ENCODE data around the gene ANO7.

Gene ANO7

DNA sequence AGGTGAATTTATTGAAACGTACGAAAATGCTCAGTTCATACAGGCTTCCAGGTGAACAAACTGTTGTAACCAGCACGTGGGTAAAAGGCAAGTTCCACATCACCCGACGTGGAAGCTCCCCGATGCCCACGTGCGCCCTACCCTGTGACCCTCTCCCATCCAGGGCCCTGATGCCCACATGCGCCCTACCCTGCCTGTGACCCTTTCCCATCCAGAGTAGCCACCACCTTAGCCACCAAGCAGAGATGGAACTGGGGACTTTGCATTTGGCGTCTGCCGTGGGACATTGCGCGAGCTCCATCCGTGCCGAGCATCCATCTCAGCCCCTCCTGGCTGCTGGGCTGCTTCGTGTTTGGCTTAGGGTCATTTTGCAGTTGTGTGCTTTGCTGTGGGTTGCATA is 37.5 kb downstream of the ANO7 start:
- DNase-seq (ENCODE audit: low read depth in 1 of 2, low spot score in 1 of 2): no peak

DNA sequence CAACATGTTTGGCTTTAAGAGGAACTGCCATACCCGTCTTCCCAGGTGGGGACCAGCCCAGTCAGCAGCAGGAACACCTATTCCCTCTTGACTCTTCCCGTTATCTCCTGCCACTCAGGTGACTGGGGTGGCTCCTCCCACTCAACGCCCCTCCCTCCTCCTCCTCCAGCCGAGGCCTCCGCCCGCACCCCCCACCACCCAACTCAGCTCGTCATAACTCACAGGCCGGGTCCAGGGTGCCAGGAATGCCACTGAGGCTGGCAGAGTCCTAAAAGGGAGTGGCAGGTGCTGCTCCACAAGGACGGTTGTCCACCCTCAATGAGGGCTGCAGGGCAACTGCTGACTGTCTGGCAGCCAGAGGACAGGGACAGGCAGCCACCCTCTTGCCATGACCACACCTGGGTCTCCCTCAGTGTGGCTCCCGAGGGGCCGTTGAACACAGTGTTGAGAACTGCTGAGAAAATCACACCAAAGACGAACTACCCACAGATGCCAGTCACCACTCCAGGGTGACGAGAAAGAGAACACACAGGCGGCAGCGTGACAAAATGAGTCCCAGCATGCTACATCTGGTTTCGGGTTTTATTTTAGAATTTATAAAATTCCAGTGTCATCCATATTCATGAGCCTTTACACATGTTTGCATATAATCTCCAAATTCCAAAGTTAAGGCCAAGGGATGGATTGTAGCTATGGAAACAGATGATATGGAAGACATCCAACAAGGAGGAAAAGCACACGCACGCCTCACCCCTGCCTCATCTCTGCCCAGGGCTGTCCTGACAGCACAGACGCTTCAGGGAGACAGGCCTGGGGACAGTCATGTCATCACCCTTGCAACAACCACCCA is 38.5 kb downstream of the ANO7 start:
- DNase-seq (ENCODE audit: low read depth in 1 of 2, low spot score in 1 of 2): no peak

DNA sequence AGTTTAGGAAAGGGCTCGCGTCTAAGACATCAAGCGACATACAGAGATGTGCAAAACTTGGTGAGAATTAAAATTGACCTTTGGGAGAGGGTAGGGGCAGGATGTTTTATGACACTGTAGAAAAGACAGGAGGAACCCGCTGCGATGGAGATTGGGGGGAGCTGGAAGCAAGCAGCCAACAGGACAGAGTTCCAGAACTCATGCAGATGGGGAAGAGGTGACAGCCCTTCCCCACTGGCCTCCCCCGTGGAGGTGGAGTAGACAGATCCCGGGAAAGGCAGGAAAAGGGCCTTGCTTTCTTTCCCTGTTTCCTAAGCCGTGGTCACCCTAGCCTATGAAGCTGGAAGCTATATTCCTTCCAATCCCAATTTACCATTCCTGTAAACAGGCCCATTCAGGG is 39.1 kb downstream of the ANO7 start:
- no peak for DNase-seq (ENCODE audit: low read depth in 1 of 2, low spot score in 1 of 2)

DNA sequence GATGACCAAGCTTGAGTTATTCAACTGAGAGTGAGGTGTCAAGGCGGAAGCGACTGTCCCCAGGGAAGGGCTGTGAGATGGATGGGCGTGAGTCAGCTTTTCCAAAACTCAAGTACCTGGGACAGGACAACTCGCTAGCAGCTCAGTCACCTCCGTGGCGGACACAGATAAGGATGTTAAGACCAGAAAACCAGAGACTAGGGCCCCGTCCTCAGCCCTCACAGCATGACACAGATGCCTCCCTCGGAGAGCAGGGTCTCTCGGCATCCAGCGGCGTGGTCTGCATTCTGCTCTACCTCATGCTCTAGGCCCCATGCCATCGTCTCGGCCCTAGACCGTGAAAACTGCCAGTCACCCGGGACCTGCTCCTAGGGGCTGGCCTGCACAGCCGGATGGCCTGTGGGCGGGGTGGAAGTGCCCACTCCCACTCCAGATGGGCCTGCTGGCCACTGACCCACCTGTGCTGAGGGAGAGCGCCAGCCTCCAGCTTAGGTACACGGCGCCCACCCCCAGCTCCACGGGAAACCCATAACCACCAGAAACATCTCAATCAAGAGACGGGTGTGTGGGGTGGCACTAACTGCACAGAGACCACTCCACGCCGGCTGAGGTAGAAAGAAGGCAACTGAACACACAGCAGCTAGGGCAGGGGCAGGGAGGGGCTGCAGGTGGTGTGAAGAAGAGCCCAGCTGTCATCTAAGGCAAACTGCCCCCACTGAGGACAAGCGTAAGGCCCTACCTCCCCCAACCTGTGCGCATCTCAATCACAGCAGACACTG is 39.8 kb downstream of the ANO7 start:
- DNase-seq (ENCODE audit: low read depth in 1 of 2, low spot score in 1 of 2): no peak

DNA sequence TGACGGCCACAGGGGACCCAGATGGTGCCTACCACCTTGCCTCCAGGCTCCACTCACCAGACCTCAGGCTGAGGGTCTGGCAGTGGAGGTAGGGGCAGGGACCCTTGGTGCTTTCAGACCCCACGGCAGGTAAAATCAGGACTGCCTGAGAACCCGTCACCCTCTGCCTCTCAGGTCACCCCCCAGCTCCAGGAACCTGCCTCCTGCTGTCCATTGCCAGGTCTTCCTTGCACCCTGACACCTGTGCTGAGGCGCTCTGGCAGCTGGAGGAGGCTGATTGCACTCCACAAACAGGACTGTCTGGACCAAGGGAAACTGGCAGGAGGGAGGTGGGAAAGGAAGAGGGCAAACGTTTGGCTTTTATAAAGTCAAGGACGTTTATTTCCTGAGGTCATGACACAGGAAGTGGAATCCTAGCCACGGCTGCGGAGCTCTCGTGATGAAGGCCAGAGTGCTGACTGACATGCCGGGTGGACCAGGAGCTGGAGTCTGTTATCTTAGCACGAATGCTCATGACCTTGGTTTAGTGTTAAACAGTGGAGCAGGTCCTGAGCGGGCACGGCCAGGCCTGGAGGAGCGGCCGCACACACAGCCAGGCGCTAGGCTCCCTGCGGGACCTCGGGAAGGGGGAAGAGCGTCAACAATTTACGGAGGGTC is 40.5 kb downstream of the ANO7 start:
- no peak for DNase-seq (ENCODE audit: low read depth in 1 of 2, low spot score in 1 of 2)

DNA sequence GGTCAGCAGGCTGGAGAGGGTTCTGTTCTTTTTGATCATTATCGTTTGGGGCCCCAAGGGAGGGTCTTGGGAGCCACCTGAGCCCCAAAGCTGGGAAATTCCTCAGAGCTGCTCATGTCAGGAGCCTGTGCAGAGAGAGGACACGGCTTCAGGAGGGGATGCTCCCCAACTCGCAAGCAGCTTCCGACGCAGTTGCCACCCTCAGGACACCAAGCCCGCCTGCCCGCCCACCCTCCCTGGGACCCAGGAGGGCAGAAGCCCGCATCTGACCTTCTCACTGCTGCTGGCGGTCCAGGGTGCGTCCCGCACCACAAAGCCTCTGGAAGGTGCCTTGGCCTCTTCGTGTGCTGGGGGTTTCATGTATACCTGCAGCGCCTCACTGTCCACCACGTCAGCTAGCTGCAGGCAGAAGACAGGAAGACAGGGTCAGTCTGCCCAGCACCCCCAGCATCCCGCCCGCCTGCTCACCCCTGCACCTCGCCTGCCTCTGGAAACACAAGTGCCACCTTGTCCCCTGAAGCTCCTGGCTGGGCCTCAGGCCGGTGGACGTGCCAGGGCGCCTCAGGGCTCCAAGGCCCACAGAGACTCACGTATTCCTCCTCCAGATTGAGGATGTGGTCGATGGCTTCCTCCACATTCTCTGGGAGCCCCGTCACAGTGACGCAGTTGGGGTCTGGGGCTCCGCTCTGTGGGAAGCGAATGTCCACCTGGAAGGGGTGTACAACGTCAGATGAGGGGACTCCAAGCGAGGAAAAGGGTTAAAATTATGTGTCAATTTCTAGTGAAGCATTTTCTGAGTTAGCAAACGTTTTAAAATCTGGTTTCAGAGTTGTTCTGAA is 41.3 kb downstream of the ANO7 start:
- DNase-seq (ENCODE audit: low read depth in 1 of 2, low spot score in 1 of 2): no peak

DNA sequence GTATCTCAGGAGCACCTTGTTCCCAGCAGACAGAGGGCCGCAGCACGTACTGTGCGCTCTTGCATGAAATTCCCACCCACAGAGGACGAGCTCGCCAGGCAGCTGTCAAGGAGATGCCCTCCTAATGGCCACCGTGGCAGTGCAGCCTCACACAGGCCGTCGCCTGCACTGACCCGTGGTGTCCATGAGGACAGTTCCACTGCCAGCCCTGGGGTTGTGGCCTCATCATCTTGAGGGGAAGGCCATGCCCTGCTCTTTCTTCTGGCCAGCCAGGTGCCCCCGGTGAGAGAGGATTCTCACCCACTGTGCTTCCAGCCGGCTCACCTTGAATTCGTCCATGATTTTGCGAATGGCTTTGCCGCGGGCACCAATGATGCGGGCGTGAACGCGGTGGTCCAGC is 42.0 kb downstream of the ANO7 start:
- no peak for DNase-seq (ENCODE audit: low read depth in 1 of 2, low spot score in 1 of 2)

DNA sequence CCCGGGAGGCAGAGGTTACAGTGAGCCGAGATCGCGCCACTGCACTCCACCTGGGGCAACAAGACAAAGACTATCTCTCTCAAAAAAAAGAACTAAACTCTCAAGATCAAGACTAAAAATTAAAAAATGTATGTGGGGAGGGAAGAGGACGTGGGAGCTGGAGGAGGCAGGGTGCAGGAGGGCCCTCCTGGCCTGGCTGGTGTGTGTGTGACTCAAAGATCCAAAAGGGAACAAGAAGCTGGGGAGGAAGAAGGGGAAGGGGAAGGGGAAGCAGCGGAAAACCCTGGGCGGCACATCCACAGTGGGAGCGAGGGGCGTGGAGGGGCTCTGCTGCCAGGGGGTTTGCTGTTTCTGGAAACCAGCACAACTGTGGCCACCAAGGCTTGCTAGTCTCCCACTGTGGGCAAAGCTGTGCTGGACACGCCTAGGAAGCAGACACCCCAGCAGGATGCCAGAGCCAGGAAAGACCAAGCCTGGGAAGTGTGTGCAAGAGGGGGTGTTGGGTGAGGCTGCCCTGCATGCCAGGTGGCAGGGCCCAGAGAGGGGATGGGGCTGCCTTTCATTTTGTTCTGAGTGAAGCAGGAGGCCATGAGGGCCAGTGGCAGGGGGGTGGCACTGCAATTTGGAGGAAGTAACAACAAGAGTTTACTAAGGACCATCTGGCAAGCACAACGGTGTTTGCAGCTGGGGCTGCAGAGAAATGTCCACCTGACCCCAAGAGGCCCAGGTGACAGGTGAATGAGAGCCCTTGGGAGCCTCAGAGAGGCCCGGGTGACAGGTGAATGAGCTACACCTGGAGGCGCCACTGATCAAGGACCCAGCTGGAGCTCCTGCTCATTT is 44.5 kb downstream of the ANO7 start:
- DNase-seq (ENCODE audit: low read depth in 1 of 2, low spot score in 1 of 2): no peak

DNA sequence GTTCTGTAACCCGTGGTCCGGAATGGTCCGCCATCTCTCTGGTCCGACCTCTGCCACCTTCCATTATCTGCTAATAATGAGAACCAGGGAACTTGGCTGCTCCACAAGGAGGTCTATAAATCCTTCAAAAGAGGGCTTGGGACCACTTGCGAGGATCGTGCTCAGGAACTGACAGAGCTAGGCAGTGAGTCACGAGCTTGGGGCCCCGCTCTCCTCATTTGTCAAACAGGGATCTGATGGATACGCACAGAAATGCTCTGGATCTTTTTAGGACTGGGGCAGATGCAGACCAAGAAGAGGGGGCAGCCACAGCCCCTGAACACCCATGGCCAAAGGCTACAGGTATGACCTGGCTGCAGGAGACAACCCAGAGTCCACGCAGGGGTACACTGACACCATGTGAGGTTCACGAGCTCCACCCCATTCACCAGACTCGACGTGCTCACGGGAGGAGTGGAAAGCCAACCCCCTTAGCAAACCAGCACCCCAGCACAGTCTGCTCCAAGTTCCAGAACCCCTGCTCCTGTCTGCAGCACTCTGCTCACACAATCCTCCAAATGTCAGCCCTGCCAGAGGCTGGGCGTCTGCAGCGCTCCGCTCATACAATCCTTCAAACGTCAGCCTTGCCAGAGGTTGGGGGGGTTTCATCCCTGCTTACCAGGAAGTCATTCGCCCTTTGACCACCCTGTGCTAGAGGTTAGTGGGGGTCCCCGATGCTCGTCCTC is 45.8 kb downstream of the ANO7 start:
- DNase-seq (ENCODE audit: low read depth in 1 of 2, low spot score in 1 of 2): no peak

DNA sequence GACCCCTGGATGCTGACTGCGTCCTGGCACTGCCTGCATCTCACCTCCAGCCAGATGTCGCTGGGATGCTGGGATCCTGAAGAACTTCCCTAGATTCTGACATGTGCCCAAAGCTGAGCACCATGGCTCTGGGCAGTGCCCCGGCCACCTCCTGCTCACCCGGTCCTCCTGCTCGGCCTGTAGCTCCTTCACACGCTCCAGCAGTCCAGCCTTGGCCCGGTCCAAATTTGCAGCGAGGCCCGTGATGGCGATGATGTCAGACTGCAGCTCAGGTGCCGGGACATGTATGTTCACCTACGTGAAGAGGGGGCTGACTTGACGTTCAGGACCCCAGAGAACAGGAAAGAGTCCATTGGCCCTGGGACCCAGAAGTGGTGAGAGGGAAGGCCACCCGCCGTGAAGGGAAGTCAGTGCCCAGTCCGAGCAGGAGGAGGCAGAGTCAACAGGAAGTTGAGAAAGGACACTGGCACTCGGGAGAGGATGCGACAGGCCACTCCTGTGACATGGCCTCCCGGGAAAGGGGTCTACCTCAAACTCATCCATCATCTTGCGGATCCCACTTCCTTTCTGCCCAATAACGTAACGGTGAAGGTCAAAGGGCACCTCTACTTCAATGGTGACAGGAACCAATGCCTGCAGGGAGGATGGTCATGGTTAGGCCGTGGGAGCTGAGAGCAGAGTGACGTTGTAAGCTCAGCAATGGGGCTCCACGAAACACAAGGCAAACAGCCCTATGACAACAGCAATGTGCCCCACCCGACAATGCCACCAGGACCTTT is 46.7 kb downstream of the ANO7 start:
- DNase-seq (ENCODE audit: low read depth in 1 of 2, low spot score in 1 of 2): no peak

DNA sequence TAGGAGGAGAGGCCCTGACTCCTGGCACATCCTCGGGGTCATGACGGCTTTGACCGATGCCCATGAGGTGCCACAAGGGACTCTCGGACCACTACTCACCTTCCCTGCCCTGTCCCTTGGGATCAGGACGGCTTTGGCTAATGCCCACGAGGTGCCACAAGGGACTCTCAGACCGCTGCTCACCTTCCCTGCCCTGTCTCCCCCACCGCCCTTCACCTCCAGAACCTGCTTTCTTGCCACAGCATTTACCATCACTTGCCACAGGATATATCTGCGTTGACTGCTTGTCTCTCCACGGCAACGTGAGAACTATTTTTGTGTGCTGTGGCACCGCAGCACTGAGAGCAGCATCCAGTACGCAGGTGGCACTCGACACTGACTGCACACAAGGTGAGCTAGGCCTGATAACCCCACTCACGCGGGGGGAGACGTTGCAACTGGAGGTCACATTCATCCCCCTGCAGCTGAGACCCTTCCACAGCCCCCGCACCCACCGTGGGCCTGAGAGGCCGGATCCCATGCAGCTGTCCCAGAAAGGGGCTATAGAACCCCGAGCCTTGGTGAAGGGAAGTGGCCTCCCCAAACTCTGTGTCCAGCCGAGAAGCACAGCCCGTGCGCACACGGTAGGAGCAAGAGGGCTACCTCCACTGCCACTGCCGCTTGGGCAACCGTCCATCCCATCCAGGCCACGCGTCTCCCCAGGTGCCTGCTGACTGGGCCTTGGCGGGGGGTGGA is 47.5 kb downstream of the ANO7 start:
- no peak for DNase-seq (ENCODE audit: low read depth in 1 of 2, low spot score in 1 of 2)

DNA sequence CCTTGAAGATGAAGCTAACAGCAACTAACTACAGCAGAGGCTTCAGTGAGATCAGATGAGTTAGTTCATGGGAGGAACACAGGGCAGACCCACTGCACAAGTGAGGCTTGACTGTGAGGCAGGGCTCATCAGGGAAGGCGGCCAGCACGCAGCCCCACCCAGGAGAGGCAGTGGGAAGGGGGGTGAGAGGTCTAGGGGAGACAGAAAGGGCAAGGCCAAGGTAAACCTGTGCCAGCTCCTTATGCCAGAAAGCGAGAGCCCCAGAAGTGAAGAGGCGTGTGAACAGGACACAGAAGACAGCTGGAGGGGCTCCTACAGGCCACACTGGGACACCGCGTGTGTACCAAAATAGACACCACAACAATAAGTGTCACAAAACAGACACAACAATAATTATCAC is 48.6 kb downstream of the ANO7 start:
- DNase-seq (ENCODE audit: low read depth in 1 of 2, low spot score in 1 of 2): no peak

DNA sequence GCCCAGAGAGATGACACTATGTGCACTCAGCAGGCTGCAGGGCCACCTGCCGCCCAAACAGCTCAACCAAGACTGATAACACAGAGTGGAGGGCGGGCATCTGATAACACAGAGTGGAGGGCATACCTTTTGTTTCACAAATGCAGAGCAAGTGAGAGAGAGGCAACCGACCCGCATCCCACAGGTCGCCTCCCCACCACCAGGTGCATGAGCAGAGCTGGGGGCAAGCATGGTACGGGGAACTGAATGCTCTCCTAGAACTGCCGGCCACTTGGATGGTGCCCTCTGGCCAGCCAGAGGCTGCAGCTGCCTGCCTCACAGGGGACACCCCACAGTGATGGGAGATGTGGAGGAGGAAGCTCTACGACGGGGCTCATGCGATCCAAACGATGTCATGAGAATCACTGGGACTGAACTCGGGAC is 49.5 kb downstream of the ANO7 start:
- no peak for DNase-seq (ENCODE audit: low read depth in 1 of 2, low spot score in 1 of 2)

DNA sequence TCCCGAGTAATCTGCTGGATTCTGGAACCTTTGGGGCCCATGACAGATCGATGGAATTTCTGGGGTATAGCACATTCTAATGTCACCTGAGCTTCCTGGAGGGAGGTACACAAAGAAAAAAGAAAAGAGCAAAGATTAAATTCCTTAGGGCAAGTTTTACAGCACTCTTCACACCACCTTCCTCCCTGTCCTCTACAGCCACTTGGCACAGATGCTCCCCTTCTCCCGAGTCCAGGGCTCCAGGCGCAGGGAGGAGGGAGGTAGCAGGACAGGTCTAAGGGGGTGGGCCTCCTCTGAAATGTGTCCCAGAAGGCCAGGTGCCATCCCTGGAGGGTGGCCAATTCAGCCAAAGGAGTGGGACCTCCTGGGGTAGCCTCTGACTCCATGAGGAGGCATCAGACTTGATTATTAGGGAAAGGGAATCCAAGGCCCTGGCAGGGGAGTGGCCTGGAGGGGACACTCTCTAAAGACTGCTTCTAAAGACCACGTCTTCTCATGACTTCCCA is 50.3 kb downstream of the ANO7 start:
- DNase-seq (ENCODE audit: low read depth in 1 of 2, low spot score in 1 of 2): no peak

DNA sequence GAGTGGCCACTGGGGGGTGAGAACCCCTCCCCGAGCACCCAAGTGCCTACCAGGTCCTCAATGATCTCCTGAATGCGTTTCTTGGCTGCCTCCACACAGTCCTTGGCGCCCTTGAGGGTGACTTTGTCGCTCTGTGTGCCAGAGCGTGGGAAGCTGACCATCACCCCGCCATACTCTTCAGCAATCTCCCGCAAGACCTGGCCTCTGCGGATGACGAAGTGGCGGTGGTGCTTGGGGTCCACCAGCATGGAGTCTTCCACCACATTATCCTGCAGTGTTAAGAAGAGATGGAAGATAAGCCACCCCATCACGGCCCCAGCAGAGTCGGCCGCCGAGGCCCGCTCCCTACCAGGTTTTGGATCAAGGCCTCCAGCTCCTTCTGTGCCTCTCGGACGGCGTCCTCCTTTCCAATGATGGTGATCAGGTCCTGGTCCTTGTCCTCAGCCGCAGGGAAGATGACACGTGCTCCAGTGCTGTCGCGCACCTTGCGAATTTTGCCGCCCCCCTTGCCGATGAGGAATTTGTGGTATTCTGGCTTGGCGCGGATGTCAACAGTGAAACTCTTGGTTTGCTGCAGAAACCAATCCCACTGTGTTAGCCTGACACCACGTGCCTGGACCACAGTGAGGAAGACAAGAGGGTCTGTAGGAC is 51.2 kb downstream of the ANO7 start:
- no peak for DNase-seq (ENCODE audit: low read depth in 1 of 2, low spot score in 1 of 2)

DNA sequence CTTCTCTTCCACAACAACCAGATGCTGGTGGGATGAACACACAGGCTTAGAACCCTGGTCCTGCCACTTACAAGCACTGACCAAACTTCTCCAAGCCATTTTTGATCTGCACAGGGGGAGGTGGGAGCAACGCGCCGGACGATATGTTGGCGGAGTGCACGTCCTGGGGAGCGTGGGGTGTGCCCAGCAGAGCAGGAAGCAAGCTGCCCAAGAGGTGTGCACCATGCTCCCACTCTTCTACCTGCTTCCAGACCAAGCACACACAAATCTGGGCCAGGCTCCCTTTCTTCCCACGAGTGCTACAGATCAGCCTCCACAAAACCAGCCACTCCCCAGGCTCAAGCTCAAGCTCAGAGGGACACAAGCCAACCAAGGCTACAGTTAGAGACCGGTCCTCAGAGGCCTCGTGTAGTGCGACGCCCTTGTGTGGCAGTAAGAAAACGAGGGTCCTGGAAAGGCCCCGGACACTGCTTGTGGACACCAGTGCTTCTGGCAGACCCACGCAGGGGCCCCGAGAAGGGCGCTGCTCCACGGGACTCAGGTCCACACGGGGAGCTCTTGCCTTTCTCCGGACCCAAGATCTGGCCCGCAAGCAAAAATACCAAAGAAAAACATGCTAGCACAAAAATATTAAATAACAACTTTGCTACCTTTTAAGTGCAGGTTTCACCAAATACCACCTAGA is 52.0 kb downstream of the ANO7 start:
- no peak for DNase-seq (ENCODE audit: low read depth in 1 of 2, low spot score in 1 of 2)

DNA sequence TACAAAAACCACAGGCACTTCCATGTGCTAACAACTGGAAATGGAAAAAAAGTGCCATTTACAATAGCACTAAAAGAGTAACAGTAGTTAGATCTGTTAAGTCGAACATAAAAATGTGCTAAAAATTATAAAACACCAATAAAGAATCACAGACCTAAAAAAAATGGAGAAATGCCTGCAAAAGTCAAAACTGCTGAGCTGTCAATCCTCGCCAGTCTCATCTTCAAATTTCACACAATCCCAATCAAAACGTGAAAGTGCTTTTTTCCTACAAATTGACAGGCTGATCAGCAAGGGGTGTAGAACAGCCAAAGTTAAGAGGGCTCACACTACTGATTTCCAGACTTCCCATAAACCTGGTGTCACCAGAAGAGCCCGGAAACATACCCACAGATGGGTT is 53.2 kb downstream of the ANO7 start:
- DNase-seq (ENCODE audit: low read depth in 1 of 2, low spot score in 1 of 2): no peak
